HS-27A (cell line): Measurements from ENCODE around the gene DNAJC13.

Source experiments
- DNase-seq: peaks from one replicate; pipeline ENCODE4 v3.0.0-alpha.2; 2012; ENCODE audit warnings: low read depth, missing footprints

Gene DNAJC13

DNA sequence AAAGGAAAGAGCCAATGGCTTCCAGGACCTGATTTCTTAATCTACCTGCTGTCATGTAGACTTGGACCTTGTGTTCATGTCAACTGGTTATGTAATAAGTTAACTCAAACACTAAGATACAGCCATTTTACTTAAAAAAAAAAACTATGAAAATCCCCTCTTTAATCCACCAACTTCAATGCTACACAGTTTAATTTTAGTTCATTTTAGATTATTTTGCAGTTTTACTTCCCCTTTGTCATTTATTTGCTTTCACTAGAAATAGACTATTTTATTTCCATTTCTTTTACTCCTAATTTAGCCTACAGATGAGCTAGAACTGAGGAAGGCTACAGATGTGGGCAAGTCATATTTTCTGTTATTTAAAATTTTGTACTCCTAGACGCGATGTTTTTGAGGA, 10.7 kb upstream of the DNAJC13 start:
- no peak for DNase-seq

GRCh38 chr3:132407025-132407424, 10.3 kb upstream of the DNAJC13 start:
- DNase-seq: no peak

DNA sequence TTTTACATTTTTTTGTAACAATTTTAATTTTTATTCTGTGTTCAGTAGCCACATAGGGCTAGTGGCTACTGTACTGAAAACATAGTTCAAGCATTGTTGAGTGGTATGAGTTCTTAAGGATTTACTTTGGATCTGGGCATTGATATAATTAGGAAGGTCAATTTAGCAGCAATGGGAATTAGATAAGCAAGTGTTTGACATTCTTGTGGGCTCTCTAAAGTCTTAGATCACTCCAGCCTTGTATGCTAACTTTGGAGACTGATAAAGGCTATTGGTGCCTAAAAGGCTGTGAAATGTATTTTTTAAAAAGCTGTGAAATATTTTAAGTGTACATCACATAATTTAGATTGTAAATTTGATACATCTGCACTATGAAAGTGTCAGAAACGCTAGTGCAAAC, 2.5 kb upstream of the DNAJC13 start:
- no peak for DNase-seq

- DNase-seq: no peak
Measured at GRCh38 chr3:132416161-132416560, 1.1 kb upstream of the DNAJC13 start.

DNA sequence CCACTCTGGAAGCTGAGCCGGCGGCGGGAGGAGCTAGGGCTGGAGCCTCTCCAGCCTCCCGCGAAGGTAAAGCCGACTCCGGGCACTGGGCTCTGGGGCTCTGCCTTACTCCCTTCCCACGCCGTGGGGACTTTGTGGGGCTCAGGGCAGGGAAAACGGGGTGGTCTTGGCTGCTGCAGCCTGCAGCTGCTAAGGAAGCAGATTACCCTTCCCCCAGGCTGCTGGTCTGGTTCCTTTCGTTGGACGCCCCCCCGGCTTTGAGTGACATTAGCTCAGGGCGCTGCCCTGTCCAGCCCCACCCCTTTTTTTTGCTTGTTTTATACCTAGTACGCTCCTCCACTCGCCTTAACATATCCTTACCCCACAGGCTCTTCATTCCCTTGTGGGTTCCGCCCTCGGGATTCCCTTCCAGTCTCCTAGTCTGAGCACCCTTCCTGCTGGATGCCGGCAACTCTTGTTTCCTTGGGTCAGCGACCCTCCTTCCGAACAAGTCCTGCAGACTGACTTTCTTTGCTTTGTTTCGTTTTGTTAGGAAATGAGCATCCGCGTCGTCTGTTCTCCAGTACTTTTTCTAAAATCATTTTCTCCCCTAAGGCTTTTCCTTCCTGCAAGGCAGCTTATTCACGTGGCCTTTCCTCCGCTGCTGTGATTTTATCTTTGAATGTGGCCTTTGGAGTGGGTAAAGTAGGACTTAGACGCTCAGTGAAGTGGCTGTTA, 551 bp downstream of the DNAJC13 start:
- peak; percentile 64 for DNase-seq

GRCh38 chr3:132418916-132419315, 1.6 kb downstream of the DNAJC13 start:
- DNase-seq: no peak

DNA sequence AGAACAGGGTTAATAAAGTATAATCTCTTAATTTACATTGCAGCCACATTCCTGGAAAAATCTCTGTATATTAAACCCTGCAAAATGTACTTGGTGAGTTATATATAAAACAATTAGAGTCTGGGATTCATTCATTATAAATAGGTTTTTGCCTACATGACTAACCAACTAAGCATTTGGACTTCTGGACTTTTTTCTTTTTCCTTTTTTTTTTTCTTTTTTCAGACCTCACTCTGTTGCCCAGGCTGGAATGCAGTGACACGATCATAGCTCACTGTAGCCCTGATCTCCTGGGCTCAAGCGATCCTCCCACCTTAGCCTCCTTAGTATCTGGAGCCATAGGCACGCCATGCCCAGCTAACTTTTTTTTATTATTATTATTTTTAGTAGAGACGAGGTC, 4.5 kb downstream of the DNAJC13 start:
- DNase-seq: no peak

GRCh38 chr3:132422531-132422930, 5.2 kb downstream of the DNAJC13 start:
- no peak for DNase-seq

GRCh38 chr3:132432639-132433038, 15.3 kb downstream of the DNAJC13 start:
- peak; percentile 60 for DNase-seq

- DNase-seq: no peak
Measured at GRCh38 chr3:132433121-132433520, 15.8 kb downstream of the DNAJC13 start.

GRCh38 chr3:132435224-132435910, 18.1 kb downstream of the DNAJC13 start:
- DNase-seq: no peak

GRCh38 chr3:132435911-132436425, 18.7 kb downstream of the DNAJC13 start:
- no peak for DNase-seq

- peak; percentile 45 for DNase-seq
Measured at GRCh38 chr3:132443421-132443820, 26.1 kb downstream of the DNAJC13 start.

DNA sequence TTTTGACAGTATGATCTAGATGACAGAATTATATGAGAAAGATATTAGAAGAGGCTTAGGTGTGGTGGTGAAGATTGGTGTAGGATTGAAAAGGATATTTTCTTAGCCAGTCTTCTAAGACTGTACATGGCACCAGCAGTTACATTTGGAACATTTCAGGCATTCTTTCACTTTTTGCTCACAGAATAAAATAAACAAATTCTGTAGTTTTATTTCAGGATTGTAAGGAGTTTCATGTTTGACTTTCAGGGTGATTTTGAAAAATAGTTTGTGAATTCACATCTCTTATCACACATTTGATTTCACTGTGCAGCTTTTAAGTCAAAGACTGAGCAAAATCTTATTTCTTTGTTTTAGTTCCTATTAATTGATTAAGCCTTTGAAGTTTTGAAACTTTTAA, 27.1 kb downstream of the DNAJC13 start:
- DNase-seq: no peak

DNA sequence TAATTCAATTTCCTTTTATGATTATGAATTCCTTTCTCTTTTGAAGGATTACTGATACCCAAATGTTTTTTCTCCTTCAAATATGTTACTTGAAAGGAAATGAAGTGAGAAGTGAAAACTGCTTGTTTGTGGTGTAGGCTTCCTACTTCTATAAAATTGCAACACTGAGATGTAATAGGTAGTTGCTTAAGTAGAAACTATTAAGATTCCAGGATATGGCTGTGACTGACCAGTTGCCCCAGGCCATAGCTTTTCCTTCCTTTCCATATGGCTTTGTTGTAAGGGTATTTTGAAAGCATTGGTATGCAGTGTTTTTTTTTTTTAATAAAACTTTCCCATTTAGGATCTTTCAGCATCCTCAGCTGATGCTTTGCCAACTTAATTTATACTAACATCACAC, 28.5 kb downstream of the DNAJC13 start:
- DNase-seq: no peak

DNA sequence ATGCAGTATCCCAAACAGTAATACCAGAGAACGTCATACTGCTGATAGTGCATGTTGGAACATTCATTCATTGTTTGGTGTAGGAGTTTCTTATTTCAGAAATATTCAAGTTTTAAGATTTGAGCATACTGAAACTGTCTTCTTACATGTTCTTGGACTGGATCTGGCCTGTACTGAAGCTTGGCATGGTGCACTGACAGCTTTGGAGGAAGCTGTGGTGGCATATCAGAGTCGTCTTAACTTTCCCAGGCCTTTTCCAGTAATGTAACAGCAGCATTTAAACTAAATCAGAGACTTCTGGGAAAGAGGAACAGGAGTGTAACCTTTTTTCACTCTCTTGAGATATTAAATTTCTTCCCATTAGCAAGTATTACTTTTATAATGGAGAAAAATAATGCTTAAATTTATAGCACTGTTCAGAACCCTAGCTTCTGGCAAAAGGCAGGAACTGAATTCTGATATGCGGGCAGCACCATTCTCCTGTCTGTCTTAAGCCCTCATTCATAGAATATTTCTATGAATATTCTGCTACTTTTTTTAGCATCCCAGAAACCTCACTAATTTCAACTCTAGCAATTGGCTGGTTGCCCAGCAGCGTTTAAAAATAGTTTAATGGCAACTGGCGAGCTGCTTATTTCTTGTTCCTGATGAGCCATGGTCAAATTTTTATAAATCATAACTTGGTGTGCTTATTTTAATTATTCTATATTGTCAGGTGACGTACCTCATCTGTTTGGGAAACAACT, 31.1 kb downstream of the DNAJC13 start:
- DNase-seq: no peak

- DNase-seq: no peak
Measured at GRCh38 chr3:132456136-132456535, 38.8 kb downstream of the DNAJC13 start.

DNA sequence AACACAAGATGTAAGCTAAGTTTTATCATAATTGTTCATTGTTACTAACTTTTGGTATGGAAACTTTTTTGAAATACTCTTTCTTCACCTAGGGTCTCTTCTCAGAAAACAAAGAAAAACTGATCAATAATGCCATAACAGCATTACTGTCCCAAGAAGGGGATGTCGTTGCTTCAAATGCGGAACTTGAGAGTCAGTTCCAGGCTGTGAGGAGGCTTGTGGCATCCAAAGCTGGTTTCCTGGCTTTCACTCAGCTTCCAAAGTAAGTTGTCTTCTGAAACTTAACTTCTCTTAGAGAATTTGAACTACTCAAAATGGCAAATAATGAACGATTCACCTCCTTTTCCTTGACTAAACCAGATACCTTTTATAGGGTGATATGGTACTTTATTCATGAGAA, 39.3 kb downstream of the DNAJC13 start:
- no peak for DNase-seq

DNA sequence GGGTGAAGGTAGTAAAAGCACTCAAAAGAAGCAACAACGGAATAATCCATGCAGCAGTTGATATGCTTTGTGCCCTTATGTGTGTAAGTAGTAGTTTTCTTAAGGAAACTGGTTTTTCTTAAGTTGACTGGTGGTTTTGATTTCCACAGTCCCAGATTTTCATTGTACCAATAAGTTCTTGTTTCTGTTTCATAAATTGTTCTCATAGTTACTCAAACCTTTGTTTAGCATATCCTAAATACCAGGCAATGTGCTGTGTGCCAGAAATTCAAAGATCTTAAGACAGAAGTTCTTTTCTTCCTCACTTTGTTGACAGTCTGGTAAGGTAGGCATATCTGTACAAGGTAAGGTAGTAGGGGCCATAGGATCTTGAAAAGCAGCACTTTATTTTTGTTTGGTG, 40.0 kb downstream of the DNAJC13 start:
- no peak for DNase-seq

GRCh38 chr3:132459551-132459950, 42.2 kb downstream of the DNAJC13 start:
- no peak for DNase-seq

GRCh38 chr3:132461544-132461943, 44.2 kb downstream of the DNAJC13 start:
- no peak for DNase-seq

DNA sequence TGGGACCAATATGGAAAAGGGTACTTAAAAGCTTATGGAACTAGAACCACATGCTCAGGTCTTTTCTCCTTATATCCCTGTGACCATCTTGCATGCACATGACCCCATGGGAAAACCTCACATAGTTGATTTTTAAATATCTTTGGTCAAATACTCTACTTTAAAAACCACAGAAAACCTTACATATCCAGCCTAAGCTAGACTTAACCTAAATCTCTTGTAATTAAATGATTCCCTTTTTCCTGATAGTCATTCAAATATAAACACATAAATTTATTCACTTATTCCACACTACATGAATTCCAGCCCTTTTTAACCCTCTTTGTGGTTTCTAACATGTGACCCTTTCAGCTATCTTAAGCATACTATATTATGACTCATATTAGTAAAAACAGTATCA, 46.8 kb downstream of the DNAJC13 start:
- no peak for DNase-seq

GRCh38 chr3:132469326-132469725, 52.0 kb downstream of the DNAJC13 start:
- no peak for DNase-seq
